Liver (tissue), 3 donors: Measurements from ENCODE around the gene ZNF318.

Experiments
- ATF3 ChIP-seq: IDR thresholded peaks from 2 replicates; pipeline ENCODE4 v1.6.1; 2016; ENCODE audit warnings: antibody characterized with exemption
- CTCF ChIP-seq: fragments of 150-350 bp; IDR thresholded peaks from 2 replicates; pipeline ENCODE4 v1.5.1; 2017; ENCODE audit warnings: improper control_type of control experiment, low read depth, low read length; ENCODE audit not compliant: missing input control
- EGR1 ChIP-seq, 2 donors: IDR thresholded peaks; 2 replicates each; pipeline ENCODE4 v1.6.1; 2016 to 2018; ENCODE audit warnings: antibody characterized with exemption in 2 of 2, low read depth in 2 of 2
- FOXA1 ChIP-seq: IDR thresholded peaks from 2 replicates; pipeline ENCODE4 v1.6.1; 2016; ENCODE audit warnings: antibody characterized with exemption
- GABPA ChIP-seq, 2 donors: IDR thresholded peaks in 1 of 2; conservative IDR thresholded peaks in 1 of 2; 2 replicates each; pipeline ENCODE4 v1.6.1; 2016; ENCODE audit warnings: antibody characterized with exemption in 2 of 2, mild to moderate bottlenecking in 1 of 2, moderate library complexity in 1 of 2
- JUND ChIP-seq, 2 donors: IDR thresholded peaks; 2 replicates each; pipeline ENCODE4 v1.6.1; 2016; ENCODE audit warnings: antibody characterized with exemption in 2 of 2
- MAX ChIP-seq: IDR thresholded peaks from 2 replicates; pipeline ENCODE4 v1.6.1; 2016; ENCODE audit warnings: antibody characterized with exemption
- RAD21 ChIP-seq, 2 donors: IDR thresholded peaks; 2 replicates each; pipeline ENCODE4 v1.6.1; 2016; ENCODE audit warnings: antibody characterized with exemption in 2 of 2, mild to moderate bottlenecking in 2 of 2
- REST ChIP-seq: IDR thresholded peaks from 2 replicates; pipeline ENCODE4 v1.6.1; 2016; ENCODE audit warnings: antibody characterized with exemption, mild to moderate bottlenecking
- RXRA ChIP-seq, 2 donors: IDR thresholded peaks; 2 replicates each; pipeline ENCODE4 v1.6.1; 2017 to 2018; ENCODE audit warnings: antibody characterized with exemption in 2 of 2, mild to moderate bottlenecking in 1 of 2
- SP1 ChIP-seq: IDR thresholded peaks from 2 replicates; pipeline ENCODE4 v1.6.1; 2018; ENCODE audit warnings: antibody characterized with exemption, mild to moderate bottlenecking
- TAF1 ChIP-seq: conservative IDR thresholded peaks from 2 replicates; pipeline ENCODE4 v1.6.1; 2016; ENCODE audit warnings: antibody characterized with exemption, mild to moderate bottlenecking
- YY1 ChIP-seq: IDR thresholded peaks from 2 replicates; pipeline ENCODE4 v1.6.1; 2016; ENCODE audit warnings: antibody characterized with exemption, mild to moderate bottlenecking
- ZBTB33 ChIP-seq: IDR thresholded peaks from 2 replicates; pipeline ENCODE4 v1.6.1; 2016; ENCODE audit warnings: antibody characterized with exemption
- donor health status: healthy.
- donor health status: healthy.

GRCh38 chr6:43391440-43392031 is 22.1 kb upstream of the ZNF318 start:
- TF ChIP-seq CTCF = no peak
- no peak for TF ChIP-seq MAX
- TF ChIP-seq REST = no peak
- TF ChIP-seq YY1 = no peak
- TF ChIP-seq RAD21 (IDR thresholded peaks at IDR 0.05) = no peak
- no peak for TF ChIP-seq FOXA1
- no peak for TF ChIP-seq EGR1 (IDR thresholded peaks at IDR 0.05; ENCODE audit: low read depth in 2 of 2)
- TF ChIP-seq GABPA (IDR thresholded peaks at IDR 0.05 in 1 of 2, conservative IDR thresholded peaks at IDR 0.05 in 1 of 2) = no peak
- no peak for TF ChIP-seq SP1
- no peak for TF ChIP-seq JUND (IDR thresholded peaks at IDR 0.05)
- no peak for TF ChIP-seq ATF3
- no peak for TF ChIP-seq RXRA (IDR thresholded peaks at IDR 0.05)
- no peak for TF ChIP-seq TAF1
- TF ChIP-seq ZBTB33 = no peak
